ENCODE results near the gene MMP3.

DNA sequence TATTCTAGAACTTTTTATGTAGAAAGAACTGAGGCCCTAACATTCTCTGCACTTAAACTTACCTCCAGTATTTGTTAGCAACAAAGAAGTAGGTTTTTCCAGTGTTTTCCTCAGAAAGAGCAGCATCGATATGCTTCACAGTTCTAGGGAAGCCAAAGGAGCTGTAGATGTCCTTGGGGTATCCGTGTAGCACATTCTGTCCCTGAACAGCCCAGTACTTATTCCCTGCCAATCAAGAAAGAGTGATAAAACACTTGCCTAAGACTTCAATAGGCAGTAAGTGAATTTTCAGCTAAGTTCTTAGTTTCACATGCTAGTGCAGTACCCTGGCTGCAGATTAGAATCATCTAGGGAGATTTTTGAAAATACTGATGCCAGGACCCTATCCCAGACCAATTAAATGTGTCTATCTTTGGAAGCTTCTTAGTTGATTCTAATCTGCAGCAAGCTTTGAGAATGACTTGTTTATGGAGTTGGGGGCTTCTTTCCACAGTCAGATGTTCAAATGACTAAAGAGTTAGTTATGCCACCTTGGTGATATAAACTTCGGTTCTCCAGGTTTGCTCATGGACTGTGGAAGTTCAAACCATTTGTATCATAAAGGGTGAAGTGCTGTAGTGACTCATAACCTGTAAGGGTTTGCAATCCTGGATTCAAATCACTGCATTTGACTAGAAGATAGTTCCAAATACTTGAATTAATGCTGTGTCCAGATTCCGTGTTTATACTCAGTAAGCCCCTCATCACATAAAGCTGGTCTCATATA, 52.0 kb downstream of the MMP3 start:
- TF ChIP-seq POLR2A (IDR thresholded peaks at IDR 0.05) (no peak), EP300 (IDR thresholded peaks at IDR 0.05) (no peak)
- TF ChIP-seq, protein P1, sequence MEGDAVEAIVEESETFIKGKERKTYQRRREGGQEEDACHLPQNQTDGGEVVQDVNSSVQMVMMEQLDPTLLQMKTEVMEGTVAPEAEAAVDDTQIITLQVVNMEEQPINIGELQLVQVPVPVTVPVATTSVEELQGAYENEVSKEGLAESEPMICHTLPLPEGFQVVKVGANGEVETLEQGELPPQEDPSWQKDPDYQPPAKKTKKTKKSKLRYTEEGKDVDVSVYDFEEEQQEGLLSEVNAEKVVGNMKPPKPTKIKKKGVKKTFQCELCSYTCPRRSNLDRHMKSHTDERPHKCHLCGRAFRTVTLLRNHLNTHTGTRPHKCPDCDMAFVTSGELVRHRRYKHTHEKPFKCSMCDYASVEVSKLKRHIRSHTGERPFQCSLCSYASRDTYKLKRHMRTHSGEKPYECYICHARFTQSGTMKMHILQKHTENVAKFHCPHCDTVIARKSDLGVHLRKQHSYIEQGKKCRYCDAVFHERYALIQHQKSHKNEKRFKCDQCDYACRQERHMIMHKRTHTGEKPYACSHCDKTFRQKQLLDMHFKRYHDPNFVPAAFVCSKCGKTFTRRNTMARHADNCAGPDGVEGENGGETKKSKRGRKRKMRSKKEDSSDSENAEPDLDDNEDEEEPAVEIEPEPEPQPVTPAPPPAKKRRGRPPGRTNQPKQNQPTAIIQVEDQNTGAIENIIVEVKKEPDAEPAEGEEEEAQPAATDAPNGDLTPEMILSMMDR (IDR thresholded peaks at IDR 0.05): no peak

All from gastroesophageal sphincter (tissue), 3 donors.